ENCODE results near the gene CSMD2.

DNA sequence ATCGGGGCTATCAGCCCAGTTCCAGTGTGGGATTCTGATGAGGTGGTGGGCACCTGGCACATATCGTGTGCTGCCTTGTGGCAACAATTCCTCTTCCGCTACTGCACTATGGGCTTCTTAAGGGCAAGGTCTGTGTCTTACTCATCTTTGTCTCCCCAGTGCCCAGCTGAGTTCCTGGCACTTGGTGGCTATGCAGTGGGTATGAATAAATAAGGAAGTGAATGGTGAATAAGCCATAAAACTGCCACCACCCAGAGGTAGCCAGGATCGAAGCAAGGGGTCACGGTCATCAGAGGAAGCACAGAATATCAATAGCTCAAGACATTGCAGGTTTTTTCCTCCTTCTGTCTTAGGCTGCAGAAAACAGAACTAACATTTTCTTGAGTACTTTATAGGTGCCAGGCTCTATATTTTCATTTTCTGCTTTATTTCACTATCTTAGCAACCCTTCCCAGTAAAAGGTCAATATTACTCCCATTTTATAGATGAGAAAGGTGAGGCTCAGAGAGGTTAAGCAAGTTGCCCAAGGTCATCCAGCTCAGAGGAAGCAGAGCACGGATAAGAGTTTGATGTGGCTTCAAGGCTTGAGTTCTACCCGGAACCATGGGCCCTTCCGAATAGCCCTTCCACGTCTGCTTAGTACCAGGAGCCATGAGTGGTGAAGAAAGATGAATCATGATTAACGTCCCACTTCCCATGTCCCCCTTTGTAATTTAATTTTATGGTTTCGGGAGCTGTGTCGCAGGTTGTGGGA is 21.9 kb upstream of the CSMD2 start:
- no peak for TF ChIP-seq SP1 (IDR thresholded peaks at IDR 0.05)
- TF ChIP-seq ELF4 (IDR thresholded peaks at IDR 0.05) = no peak
- no peak for TF ChIP-seq ZNF384 (IDR thresholded peaks at IDR 0.05)

All from HEK293T (cell line).